GM19467 (cell line): ENCODE results near the gene TIMM9.
"Not testable (repeated sequence)": the region's sequence is repeated elsewhere in the genome, so short reads cannot be mapped to it uniquely, and the experiment has no call there.

Experiments used
- ATAC-seq: cut with Tn5 transposase; IDR thresholded peaks from one replicate; pipeline ENCODE4 v1.9.1; 2021; ENCODE audit warnings: mild to moderate bottlenecking, moderate library complexity; ENCODE audit not compliant: unreplicated experiment

The TIMM9 gene

GRCh38 chr14:58398895-58399294, 28.4 kb downstream of the TIMM9 start:
- no peak for ATAC-seq

- ATAC-seq: no peak
Observed at GRCh38 chr14:58398495-58398894, 28.8 kb downstream of the TIMM9 start.

DNA sequence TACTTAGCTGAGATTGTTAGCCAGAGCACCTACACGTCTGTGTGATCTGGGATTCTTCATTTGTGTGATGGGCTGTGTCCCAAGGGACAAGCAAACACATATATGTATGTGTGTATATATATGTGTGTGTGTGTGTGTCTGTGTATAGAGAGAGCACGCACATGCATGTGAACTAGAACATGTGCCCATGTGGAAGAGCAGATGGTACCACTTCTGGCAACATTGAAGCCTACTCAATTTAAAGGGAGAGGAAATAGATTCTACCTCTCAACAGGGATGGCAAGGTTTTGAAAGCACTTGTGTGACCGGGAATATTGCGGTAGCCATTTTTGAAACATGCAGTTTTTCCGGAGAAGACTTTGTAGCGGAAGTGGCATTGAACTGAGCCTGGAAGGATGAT, 30.2 kb downstream of the TIMM9 start:
- ATAC-seq: no peak

GRCh38 chr14:58395812-58396788, 31.2 kb downstream of the TIMM9 start, which contains the start of gene TOMM20L:
Gene TOMM20L, plus strand, starts transcription at chr14:58395930. Its CDS starts 28 bp downstream, at chr14:58395958.
- peak; percentile 95 for ATAC-seq

DNA sequence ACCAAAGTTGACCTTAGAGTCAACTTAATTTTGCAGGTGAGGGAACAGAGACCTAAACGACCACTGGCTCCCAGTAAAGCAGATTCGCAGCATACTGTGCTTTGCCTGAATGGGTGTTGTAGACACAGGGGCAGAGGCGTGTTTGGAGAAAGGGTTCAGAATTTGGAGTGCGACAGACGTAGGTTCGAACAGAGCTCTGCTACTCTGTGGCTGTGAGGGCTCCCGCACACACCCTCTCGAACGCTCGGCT, 31.8 kb downstream of the TIMM9 start:
- no peak for ATAC-seq

DNA sequence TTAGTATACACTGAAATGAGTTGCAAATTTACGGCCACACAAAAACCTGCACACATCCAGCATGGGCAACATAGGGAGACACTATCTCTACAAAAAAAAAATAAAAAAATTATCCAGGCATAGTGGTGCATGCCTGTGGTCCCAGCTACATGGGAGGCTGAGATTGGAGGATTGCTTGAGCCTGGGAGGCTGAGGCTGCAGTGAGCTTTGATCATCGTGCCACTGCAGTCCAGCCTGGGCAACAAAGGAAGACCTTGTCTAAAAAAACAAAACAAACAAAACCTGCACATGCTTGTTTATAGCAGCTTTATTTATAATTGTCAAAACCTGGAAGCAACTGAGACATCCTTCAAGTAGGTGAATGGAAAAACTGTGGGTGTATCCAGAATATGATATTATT, 36.5 kb downstream of the TIMM9 start:
- no peak for ATAC-seq

- no peak for ATAC-seq
Observed at GRCh38 chr14:58376791-58377190, 50.5 kb downstream of the TIMM9 start.

GRCh38 chr14:58368956-58369355, 58.4 kb downstream of the TIMM9 start:
- no peak for ATAC-seq

GRCh38 chr14:58367296-58367695, 60.0 kb downstream of the TIMM9 start:
- ATAC-seq: no peak

DNA sequence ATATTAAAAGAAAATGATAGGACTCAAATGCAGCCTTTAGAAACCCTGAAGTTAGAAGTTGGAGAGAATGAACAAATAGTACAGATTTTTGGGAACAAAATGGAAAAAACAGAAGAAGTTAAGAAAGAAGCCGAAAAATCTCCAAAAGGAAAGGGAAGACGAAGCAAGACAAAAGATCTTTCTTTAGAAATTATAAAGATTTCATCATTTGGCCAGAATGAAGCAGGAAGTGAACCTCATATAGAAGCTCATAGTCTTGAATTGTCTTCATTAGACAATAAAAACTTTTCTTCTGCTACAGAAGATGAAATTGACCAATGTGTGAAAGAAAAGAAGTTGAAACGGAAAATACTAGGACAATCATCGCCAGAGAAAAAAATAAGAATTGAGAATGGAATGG, 63.0 kb downstream of the TIMM9 start:
- ATAC-seq: no peak

DNA sequence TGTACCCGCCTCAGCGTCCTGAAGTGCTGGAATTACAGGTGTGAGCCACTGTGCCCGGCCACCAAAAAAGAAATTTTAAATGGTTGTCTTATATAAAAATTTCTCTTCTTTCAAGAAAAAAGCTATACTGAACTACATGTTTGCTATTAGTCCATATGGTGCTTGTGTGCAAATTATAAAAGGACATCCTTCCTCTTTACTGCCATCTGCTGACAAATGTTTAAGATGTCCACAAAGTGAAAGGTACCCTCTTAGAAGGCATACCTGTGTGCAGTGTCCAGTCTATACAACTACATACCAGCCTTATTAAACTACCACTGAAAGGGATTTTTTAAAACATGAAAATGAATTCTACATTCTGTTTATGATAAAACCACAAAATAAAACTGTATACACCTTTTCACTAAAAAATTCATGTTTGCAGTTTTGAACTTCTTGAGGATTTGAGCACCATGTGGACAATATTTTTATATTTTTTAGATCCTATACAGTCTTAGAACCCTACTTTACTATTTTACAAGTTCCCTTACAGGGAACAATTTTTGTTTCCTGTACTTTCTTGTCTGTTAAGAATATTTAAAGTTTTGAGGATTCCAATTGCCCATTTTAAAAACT, 64.4 kb downstream of the TIMM9 start:
- no peak for ATAC-seq

DNA sequence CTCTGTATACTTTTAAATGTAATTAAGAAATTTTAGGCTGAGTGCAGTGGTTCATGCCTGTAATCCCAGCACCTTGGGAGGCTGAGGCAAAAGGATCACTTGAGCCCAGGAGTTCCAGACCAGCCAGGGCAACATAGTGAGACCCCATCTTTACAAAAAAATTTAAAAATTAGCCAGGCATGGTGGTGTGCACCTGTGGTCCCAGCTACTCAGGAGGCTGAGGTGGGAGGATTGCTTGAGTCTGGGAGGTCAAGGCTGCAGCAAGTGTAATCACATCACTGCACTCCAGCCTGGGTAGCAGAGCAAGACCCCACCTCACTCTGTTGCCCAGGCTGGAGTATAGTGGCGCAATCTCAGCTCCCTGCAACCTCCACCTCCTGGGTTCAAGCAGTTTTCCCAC, 65.1 kb downstream of the TIMM9 start:
- not testable (repeated sequence) for ATAC-seq
